ENCODE measurements around the gene KIAA1671.
"Not testable (repeated sequence)": the region's sequence is repeated elsewhere in the genome, so short reads cannot be mapped to it uniquely, and the experiment has no call there.

KIAA1671 gene

GRCh38 chr22:25170426-25170980, 218.0 kb downstream of the KIAA1671 start:
- DNase-seq (ENCODE audit: low read depth in 2 of 2): no peak

- no peak for DNase-seq (ENCODE audit: low read depth in 2 of 2)
These were observed 219.6 kb downstream of the KIAA1671 start for GRCh38 chr22:25172153-25172552.

- DNase-seq (ENCODE audit: low read depth in 2 of 2): no peak
These were observed 221.8 kb downstream of the KIAA1671 start for GRCh38 chr22:25174156-25174887.

- no peak for DNase-seq (ENCODE audit: low read depth in 2 of 2)
These were observed 222.4 kb downstream of the KIAA1671 start for GRCh38 chr22:25174888-25175411.

- no peak for DNase-seq (ENCODE audit: low read depth in 2 of 2)
These were observed 223.7 kb downstream of the KIAA1671 start for GRCh38 chr22:25176175-25176574.

- no peak for DNase-seq (ENCODE audit: low read depth in 2 of 2)
These were observed 224.3 kb downstream of the KIAA1671 start for GRCh38 chr22:25176799-25177198.

- no peak for DNase-seq (ENCODE audit: low read depth in 2 of 2)
These were observed 224.7 kb downstream of the KIAA1671 start for GRCh38 chr22:25177226-25177625.

- no peak for DNase-seq (ENCODE audit: low read depth in 2 of 2)
These were observed 225.4 kb downstream of the KIAA1671 start for GRCh38 chr22:25177895-25178294.

GRCh38 chr22:25178348-25178747, 225.8 kb downstream of the KIAA1671 start:
- DNase-seq (ENCODE audit: low read depth in 2 of 2): not testable (repeated sequence)

GRCh38 chr22:25178869-25179631, 226.5 kb downstream of the KIAA1671 start:
- DNase-seq (ENCODE audit: low read depth in 2 of 2): not testable (repeated sequence)

- DNase-seq (ENCODE audit: low read depth in 2 of 2): no peak
These were observed 229.9 kb downstream of the KIAA1671 start for GRCh38 chr22:25182131-25183110.

- no peak for DNase-seq (ENCODE audit: low read depth in 2 of 2)
These were observed 231.6 kb downstream of the KIAA1671 start for GRCh38 chr22:25183949-25184619.

- no peak for DNase-seq (ENCODE audit: low read depth in 2 of 2)
These were observed 233.6 kb downstream of the KIAA1671 start for GRCh38 chr22:25186140-25186539.

GRCh38 chr22:25187469-25187868, 235.0 kb downstream of the KIAA1671 start:
- no peak for DNase-seq (ENCODE audit: low read depth in 2 of 2)

GRCh38 chr22:25192406-25192805, 239.9 kb downstream of the KIAA1671 start:
- no peak for DNase-seq (ENCODE audit: low read depth in 2 of 2)

GRCh38 chr22:25193130-25193529, 240.6 kb downstream of the KIAA1671 start:
- DNase-seq (ENCODE audit: low read depth in 2 of 2): no peak

GRCh38 chr22:25193548-25193947, 241.0 kb downstream of the KIAA1671 start:
- no peak for DNase-seq (ENCODE audit: low read depth in 2 of 2)

GRCh38 chr22:25196326-25196725, 243.8 kb downstream of the KIAA1671 start:
- no peak for DNase-seq (ENCODE audit: low read depth in 2 of 2)

GRCh38 chr22:25197340-25197739, 244.8 kb downstream of the KIAA1671 start:
- DNase-seq (ENCODE audit: low read depth in 2 of 2): no peak

GRCh38 chr22:25199731-25200520, 247.4 kb downstream of the KIAA1671 start, which contains the start of gene CRYBB3:
Gene CRYBB3 (plus strand): TSS chr22:25199858. CDS start chr22:25201397, 1,539 bp downstream.
- DNase-seq (ENCODE audit: low read depth in 2 of 2): no peak
